Occipital lobe (tissue), 2 donors: ENCODE data around the gene HYAL4. TPM values are rescaled to one million over a fixed set of nuclear protein-coding genes. Genes with fewer than 3 reads are reported as not detected.

ENCODE experiments used
- DNase-seq: peaks from one replicate; lab custom pipeline; 2025; lab: John Stamatoyannopoulos, UW
- total RNA-seq: library from RNA; depleted of rRNA; stranded (reverse); fragments of >200 nt; gene quantifications from one replicate; pipeline ENCODE4 v1.2.3, GENCODE V29; 2014

Gene HYAL4
- total RNA-seq, 1 donor from 2014 or later: not detected

- DNase-seq: no peak
Observed at GRCh38 chr7:123901101-123901500, 56.1 kb downstream of the HYAL4 start.

GRCh38 chr7:123905714-123906113, 60.7 kb downstream of the HYAL4 start:
- DNase-seq: no peak

- no peak for DNase-seq
Observed at GRCh38 chr7:123916240-123916724, 71.3 kb downstream of the HYAL4 start.

GRCh38 chr7:123917878-123918277, 72.9 kb downstream of the HYAL4 start:
- DNase-seq: no peak

GRCh38 chr7:123918309-123918708, 73.3 kb downstream of the HYAL4 start:
- DNase-seq: no peak

GRCh38 chr7:123923599-123923998, 78.6 kb downstream of the HYAL4 start:
- no peak for DNase-seq

- DNase-seq: no peak
Observed at GRCh38 chr7:123924941-123925340, 80.0 kb downstream of the HYAL4 start, which contains the start of gene SPAM1. Gene SPAM1, plus strand, starts transcription at chr7:123925241. Its CDS starts 28,330 bp downstream, at chr7:123953571.

Other genes starting within 250 kb of the HYAL4 start
- not detected for gene ASB15, start 243.3 kb upstream of the HYAL4 start, total RNA-seq
- gene LMOD2, start 189.3 kb upstream of the HYAL4 start, total RNA-seq: not detected
- 24.3 TPM for gene WASL, start 96.2 kb upstream of the HYAL4 start, total RNA-seq
- not detected for gene SPAM1, start 80.1 kb downstream of the HYAL4 start, total RNA-seq
- 1.7 TPM for gene TMEM229A, start 187.9 kb downstream of the HYAL4 start, total RNA-seq